OCI-LY1 (cell line): Measurements from ENCODE around the gene METTL21C.

Source experiments
- H2AFZ ChIP-seq: fragments of 200-600 bp; sonication (generic), shearing (Covaris generic); 2 replicates; pipeline ENCODE4 v1.6.0; 2014; ENCODE audit warnings: antibody characterized with exemption, mild to moderate bottlenecking, low read length
- H3F3A ChIP-seq: fragments of 200-600 bp; sonication (generic), shearing (Covaris generic); 2 replicates; pipeline ENCODE4 v1.6.0; 2014; ENCODE audit warnings: mild to moderate bottlenecking, antibody characterized with exemption, low read length, moderate library complexity; ENCODE audit not compliant: insufficient read depth
- H3K27ac ChIP-seq: fragments of 200-600 bp; sonication (generic); 2 replicates; pipeline ENCODE4 v1.5.1; 2014; ENCODE audit warnings: low read length, mixed run types, mild to moderate bottlenecking, low read depth; ENCODE audit not compliant: poor library complexity, severe bottlenecking
- H3K27me3 ChIP-seq: fragments of 200-600 bp; sonication (generic); 2 replicates; pipeline ENCODE4 v1.6.0; 2014; ENCODE audit warnings: antibody characterized with exemption, mild to moderate bottlenecking, low read length, moderate library complexity; ENCODE audit not compliant: insufficient read depth
- H3K36me3 ChIP-seq: fragments of 200-600 bp; sonication (generic); 2 replicates; pipeline ENCODE4 v1.6.1; 2014; ENCODE audit warnings: mild to moderate bottlenecking, antibody characterized with exemption, low read length, moderate library complexity, mixed read lengths; ENCODE audit not compliant: insufficient read depth
- H3K4me1 ChIP-seq: fragments of 200-600 bp; sonication (generic); 2 replicates; pipeline ENCODE4 v1.5.1; 2014; ENCODE audit warnings: mild to moderate bottlenecking, low read length, moderate library complexity; ENCODE audit not compliant: insufficient read depth, severe bottlenecking
- H3K4me2 ChIP-seq: fragments of 200-600 bp; sonication (generic), shearing (Covaris generic); 2 replicates; pipeline ENCODE4 v1.6.1; 2014; ENCODE audit warnings: low read length
- H3K4me3 ChIP-seq: fragments of 200-600 bp; sonication (generic); 2 replicates; pipeline ENCODE4 v1.5.1; 2014; ENCODE audit warnings: low read length, low read depth, mild to moderate bottlenecking, mixed read lengths; ENCODE audit not compliant: poor library complexity, severe bottlenecking
- H3K79me2 ChIP-seq: fragments of 200-600 bp; shearing (Covaris generic); 2 replicates; pipeline ENCODE4 v1.6.1; 2016; ENCODE audit warnings: mixed run types, low read length, mixed read lengths; ENCODE audit not compliant: insufficient read depth
- H3K9ac ChIP-seq: fragments of 200-600 bp; sonication (generic), shearing (Covaris generic); 2 replicates; pipeline ENCODE4 v1.6.1; 2014; ENCODE audit warnings: mild to moderate bottlenecking, low read length, mixed read lengths
- H3K9me2 ChIP-seq: fragments of 200-600 bp; sonication (generic), shearing (Covaris generic); 2 replicates; pipeline ENCODE4 v1.6.1; 2014; ENCODE audit warnings: low read depth, mild to moderate bottlenecking, low read length, mixed read lengths
- H3K9me3 ChIP-seq: fragments of 200-600 bp; shearing (Covaris generic); 2 replicates; pipeline ENCODE4 v1.6.1; 2014; ENCODE audit warnings: low read length, mixed read lengths
- H4K20me1 ChIP-seq: fragments of 200-600 bp; sonication (generic), shearing (Covaris generic); 2 replicates; pipeline ENCODE4 v1.6.0; 2016; ENCODE audit warnings: mild to moderate bottlenecking, low read length; ENCODE audit not compliant: insufficient read depth
- CTCF ChIP-seq: fragments of 200-600 bp; sonication (generic), shearing (Covaris generic); IDR thresholded peaks from 2 replicates; pipeline ENCODE4 v1.5.1; 2017; ENCODE audit warnings: mild to moderate bottlenecking, antibody characterized with exemption, low read length, moderate library complexity, mixed read lengths
- EZH2 ChIP-seq: fragments of 200-600 bp; sonication (generic), shearing (Covaris generic); IDR thresholded peaks from 2 replicates; pipeline ENCODE4 v1.8.0; 2017; ENCODE audit warnings: borderline replicate concordance, mixed run types, mild to moderate bottlenecking, antibody characterized with exemption, low read length, moderate library complexity, mixed read lengths

METTL21C gene

DNA sequence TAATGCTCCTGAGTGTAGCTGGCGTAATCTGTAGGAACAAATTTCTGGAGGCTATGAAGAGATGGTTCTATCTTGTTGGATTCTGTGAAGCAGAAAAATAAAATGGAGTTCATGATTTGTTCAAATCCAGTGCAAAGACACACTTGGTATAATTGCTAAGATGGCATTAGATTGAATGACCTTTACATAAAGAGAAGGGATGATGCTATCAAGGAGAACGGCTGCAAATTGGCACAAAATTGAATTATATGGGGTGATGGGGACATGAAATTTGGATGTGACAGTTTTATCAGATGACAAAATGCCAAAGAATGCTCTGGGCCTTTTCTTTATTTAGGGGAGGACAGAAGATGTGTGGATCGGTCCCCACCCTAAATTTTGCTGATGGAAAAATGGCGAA is 4.0 kb downstream of the METTL21C start:
- TF ChIP-seq CTCF, result no peak
- no peak for TF ChIP-seq EZH2
- H3K27me3 ChIP-seq, result peaks cover 5% of the 10 kb centered on the region; the same call in 1 of the 2 replicates
- no peak overlapping the region for H2AFZ ChIP-seq
- no peaks in the 10 kb centered on the region for H3K9me3 ChIP-seq
- no peak overlapping the region for H3K4me2 ChIP-seq
- no peaks in the 10 kb centered on the region for H3F3A ChIP-seq
- H3K9ac ChIP-seq, result no peak overlapping the region
- no peaks in the 10 kb centered on the region for H3K9me2 ChIP-seq
- H3K4me1 ChIP-seq, result no peaks in the 10 kb centered on the region
- no peak overlapping the region for H3K4me3 ChIP-seq
- no peaks in the 10 kb centered on the region for H3K36me3 ChIP-seq
- H3K79me2 ChIP-seq, result no peaks in the 10 kb centered on the region
- H3K27ac ChIP-seq, result no peak overlapping the region
- H4K20me1 ChIP-seq, result no peaks in the 10 kb centered on the region

- no peaks in the 10 kb centered on the region for H3K36me3 ChIP-seq
- no peak overlapping the region for H3K9ac ChIP-seq
- no peak overlapping the region for H3K27ac ChIP-seq
- H3K27me3 ChIP-seq, result peaks cover 5% of the 10 kb centered on the region; the same call in 1 of the 2 replicates
- no peaks in the 10 kb centered on the region for H3K4me1 ChIP-seq
- TF ChIP-seq CTCF (no peak), EZH2 (no peak)
- no peaks in the 10 kb centered on the region for H3K9me2 ChIP-seq
- no peaks in the 10 kb centered on the region for H3K9me3 ChIP-seq
- no peaks in the 10 kb centered on the region for H3K79me2 ChIP-seq
- H3K4me3 ChIP-seq, result no peak overlapping the region
- no peak overlapping the region for H2AFZ ChIP-seq
- no peaks in the 10 kb centered on the region for H4K20me1 ChIP-seq
- no peak overlapping the region for H3K4me2 ChIP-seq
- no peaks in the 10 kb centered on the region for H3F3A ChIP-seq
Observed at GRCh38 chr13:102688306-102688973, 6.4 kb downstream of the METTL21C start.

GRCh38 chr13:102687520-102687919 is 7.3 kb downstream of the METTL21C start:
- Histone ChIP-seq H3K9me2 (no peaks in the 10 kb centered on the region), H3K4me1 (no peaks in the 10 kb centered on the region), H3K4me3 (no peak overlapping the region), H2AFZ (no peak overlapping the region), H3K9me3 (no peaks in the 10 kb centered on the region), H3K79me2 (no peaks in the 10 kb centered on the region), H3K36me3 (no peaks in the 10 kb centered on the region), H3K27me3 (peaks cover 5% of the 10 kb centered on the region; the same call in 1 of the 2 replicates), H3F3A (no peaks in the 10 kb centered on the region), H4K20me1 (no peaks in the 10 kb centered on the region), H3K9ac (no peak overlapping the region), H3K27ac (no peak overlapping the region), H3K4me2 (no peak overlapping the region)
- TF ChIP-seq CTCF (no peak), EZH2 (no peak)
